SU-DHL-6 (cell line): ENCODE measurements around the gene TNMD.

Experiments used
- CTCF ChIP-seq: fragments of 200-600 bp; sonication (generic); IDR thresholded peaks from one replicate; pipeline ENCODE4 v1.5.1; 2017; ENCODE audit warnings: antibody characterized with exemption, mild to moderate bottlenecking, low read length, moderate library complexity; ENCODE audit not compliant: insufficient read depth, poor library complexity, severe bottlenecking
- EZH2phosphoT487 ChIP-seq: fragments of 200-600 bp; sonication (generic), shearing (Covaris generic); conservative IDR thresholded peaks from 2 replicates; pipeline ENCODE4 v1.6.1; 2018; ENCODE audit warnings: mild to moderate bottlenecking, antibody characterized with exemption, low read length, moderate library complexity, mixed read lengths

- no peak for TF ChIP-seq CTCF
- TF ChIP-seq EZH2phosphoT487, result no peak
Measured at GRCh38 chrX:100635989-100636320, 51.2 kb downstream of the TNMD start.
